Esophagus squamous epithelium (tissue), 5 donors: ENCODE measurements around the gene SERPINA9. TPM values are rescaled to one million over a fixed set of nuclear protein-coding genes. Genes with fewer than 3 reads are reported as not detected.

ENCODE experiments used
- DNase-seq: peaks from one replicate; lab custom pipeline; 2025; lab: John Stamatoyannopoulos, UW
- H3K27ac ChIP-seq, 4 donors: fragments of 200-600 bp; sonication (generic); one replicate each; pipeline ENCODE4 v1.5.1; 2016 to 2019; ENCODE audit warnings: mild to moderate bottlenecking in 1 of 4
- H3K27me3 ChIP-seq, 4 donors: fragments of 200-600 bp; sonication (generic); 1 replicate in 3 of 4; 2 replicates in 1 of 4; pipeline versions ENCODE4 v1.5.1 to v1.6.0; 2017 to 2021; ENCODE audit warnings: antibody characterized with exemption in 1 of 4
- H3K36me3 ChIP-seq, 3 donors: fragments of 200-600 bp; sonication (generic); one replicate each; pipeline ENCODE4 v1.5.1; 2016 to 2019
- H3K4me1 ChIP-seq, 3 donors: fragments of 200-600 bp; sonication (generic); one replicate each; pipeline ENCODE4 v1.5.1; 2017 to 2019
- H3K4me3 ChIP-seq, 4 donors: fragments of 200-600 bp; sonication (generic); 1 replicate in 3 of 4; 2 replicates in 1 of 4; pipeline ENCODE4 v1.5.1; 2016 to 2019; ENCODE audit warnings: mild to moderate bottlenecking in 2 of 4, moderate library complexity in 1 of 4
- H3K9me3 ChIP-seq, 3 donors: fragments of 200-600 bp; sonication (generic); one replicate each; pipeline ENCODE4 v1.5.1; 2016 to 2019
- CTCF ChIP-seq, 6 experiments: fragments of 450-650 bp in 4 of 6; fragments of 200-600 bp in 2 of 6; sonication (generic) in 2 of 6; IDR thresholded peaks; one replicate each; pipeline ENCODE4 v1.5.1; 2016 to 2019; ENCODE audit warnings: antibody characterized with exemption in 6 of 6, mild to moderate bottlenecking in 4 of 6, moderate library complexity in 4 of 6
- POLR2A ChIP-seq, 4 donors: fragments of 450-650 bp; IDR thresholded peaks; one replicate each; pipeline ENCODE4 v1.6.1; 2017; ENCODE audit warnings: antibody characterized with exemption in 4 of 4, mild to moderate bottlenecking in 4 of 4, moderate library complexity in 3 of 4
- WGBS, 2 donors: methylation state at CpG; one replicate each; pipeline ENCODE4 v1.1.5; 2018; 5-methylcytosine and 5-hydroxymethylcytosine counted together
- intact Hi-C: fragments of 100-400 bp; cut with DNase I; formaldehyde crosslinking; loops from one replicate; pipeline ENCODE4 v1.15.0; 2022
- total RNA-seq, 4 donors: library from RNA; depleted of rRNA; stranded (reverse); fragments of >200 nt; gene quantifications; one replicate each; pipeline ENCODE4 v1.1.0, GENCODE V29; 2016
- donor health status: DM: yes; HTN: yes; CAD: no.

SERPINA9 gene
- total RNA-seq, 4 donors from 2014 or later = not detected

DNA sequence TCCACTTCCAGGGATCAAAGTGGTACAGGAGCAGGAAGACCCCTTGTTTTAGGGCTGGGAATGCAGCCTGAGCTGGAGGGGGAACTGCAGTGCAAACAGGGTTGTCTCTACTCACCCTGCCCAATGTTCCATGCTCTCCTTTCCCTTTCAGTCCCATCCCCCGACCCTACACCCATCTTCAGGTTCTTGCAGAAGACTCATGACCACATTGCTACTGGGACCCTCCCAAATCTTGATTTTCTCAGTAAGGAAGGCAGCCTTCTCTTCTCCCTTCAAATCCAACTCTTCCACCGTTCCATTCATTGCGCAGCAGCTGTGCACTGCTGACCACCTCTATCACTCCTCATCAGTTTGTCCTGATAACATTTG is 25.3 kb downstream of the SERPINA9 start:
- no peaks in the 10 kb centered on the region for H3K9me3 ChIP-seq
- WGBS, 2 donors = 77 to 92% methylated on average over 3 of the region's 3 CpGs
- no peaks in the 10 kb centered on the region for H3K27me3 ChIP-seq
- no peaks in the 10 kb centered on the region for H3K36me3 ChIP-seq
- no peak overlapping the region for H3K27ac ChIP-seq
- intact Hi-C loops = no loop called here
- DNase-seq = no peak
- TF ChIP-seq CTCF (IDR thresholded peaks at IDR 0.05) = no peak
- no peak for TF ChIP-seq POLR2A (IDR thresholded peaks at IDR 0.05)
- no peak overlapping the region for H3K4me3 ChIP-seq
- peaks cover 0 to 32% (median 10%) of the 10 kb centered on the region in 3 donors for H3K4me1 ChIP-seq

GRCh38 chr14:94449930-94450329 is 26.1 kb downstream of the SERPINA9 start:
- no peak for DNase-seq
- TF ChIP-seq POLR2A (IDR thresholded peaks at IDR 0.05) (no peak), CTCF (IDR thresholded peaks at IDR 0.05) (no peak)

GRCh38 chr14:94448071-94448808 is 27.8 kb downstream of the SERPINA9 start:
- Histone ChIP-seq H3K27me3 (no peaks in the 10 kb centered on the region), H3K4me1 (peaks cover 0 to 36% (median 10%) of the 10 kb centered on the region in 3 donors), H3K36me3 (no peaks in the 10 kb centered on the region), H3K27ac (peak overlapping the region; percentile 64 to 86 (median 78)), H3K4me3 (no peak overlapping the region), H3K9me3 (no peaks in the 10 kb centered on the region)
- DNase-seq = no peak
- TF ChIP-seq POLR2A (IDR thresholded peaks at IDR 0.05) (no peak), CTCF (IDR thresholded peaks at IDR 0.05) (no peak)
- 28 to 32% methylated on average over 13 to 14 of the region's 14 CpGs for WGBS, 2 donors
- intact Hi-C loops = no loop called here

More at GRCh38 chr14:94449930-94450329, 26.1 kb downstream of the SERPINA9 start:
- Histone ChIP-seq H3K36me3 (no peaks in the 10 kb centered on the region), H3K9me3 (no peaks in the 10 kb centered on the region), H3K4me1 (peaks cover 0 to 36% (median 10%) of the 10 kb centered on the region in 3 donors), H3K27me3 (no peaks in the 10 kb centered on the region), H3K27ac (no peak overlapping the region), H3K4me3 (no peak overlapping the region)
- 86 to 92% methylated on average over 5 to 6 of the region's 6 CpGs for WGBS, 2 donors
- intact Hi-C loops = no loop called here

- Histone ChIP-seq H3K36me3 (no peaks in the 10 kb centered on the region), H3K9me3 (no peaks in the 10 kb centered on the region), H3K4me1 (peaks cover 0 to 36% (median 10%) of the 10 kb centered on the region in 3 donors), H3K4me3 (no peak overlapping the region), H3K27ac (peak overlapping the region in 3 of 4 donors; percentile 14 to 86 (median 57)), H3K27me3 (no peaks in the 10 kb centered on the region)
- intact Hi-C loops = no loop called here
- no peak for DNase-seq
- TF ChIP-seq POLR2A (IDR thresholded peaks at IDR 0.05) (no peak), CTCF (IDR thresholded peaks at IDR 0.05) (no peak)
- WGBS, 2 donors = 45 to 65% methylated on average over 3 of the region's 3 CpGs
Measured at GRCh38 chr14:94447206-94447605, 28.8 kb downstream of the SERPINA9 start.

- H3K27me3 ChIP-seq = no peaks in the 10 kb centered on the region
- TF ChIP-seq POLR2A (IDR thresholded peaks at IDR 0.05) (no peak), CTCF (IDR thresholded peaks at IDR 0.05) (no peak)
- H3K4me1 ChIP-seq = peaks cover 0 to 36% (median 10%) of the 10 kb centered on the region in 3 donors
- DNase-seq = no peak
- 69 to 72% methylated on average over 2 of the region's 4 CpGs for WGBS, 2 donors
- no peaks in the 10 kb centered on the region for H3K36me3 ChIP-seq
- intact Hi-C loops = no loop called here
- no peak overlapping the region for H3K27ac ChIP-seq
- no peaks in the 10 kb centered on the region for H3K9me3 ChIP-seq
- H3K4me3 ChIP-seq = no peak overlapping the region
Measured at GRCh38 chr14:94446126-94446525, 29.9 kb downstream of the SERPINA9 start.
